ENCODE data around the gene PRKCSH.

Gene PRKCSH

GRCh38 chr19:11482384-11483050 lies 47.1 kb downstream of the PRKCSH start:
- peak overlapping the region; percentile 56 for H3K4me3 ChIP-seq (ENCODE audit: low read depth, low read length)
- peak; percentile 84 for TF ChIP-seq CTCF (IDR thresholded peaks at IDR 0.05; ENCODE audit: low read depth, low read length)

GRCh38 chr19:11483366-11484111 lies 48.1 kb downstream of the PRKCSH start:
- no peak for TF ChIP-seq CTCF (IDR thresholded peaks at IDR 0.05; ENCODE audit: low read depth, low read length)
- no peak overlapping the region for H3K4me3 ChIP-seq (ENCODE audit: low read depth, low read length)

GRCh38 chr19:11485245-11485837 lies 49.9 kb downstream of the PRKCSH start:
- H3K4me3 ChIP-seq (ENCODE audit: low read depth, low read length): no peak overlapping the region
- TF ChIP-seq CTCF (IDR thresholded peaks at IDR 0.05; ENCODE audit: low read depth, low read length): no peak

GRCh38 chr19:11486661-11487503 lies 51.4 kb downstream of the PRKCSH start:
- no peak for TF ChIP-seq CTCF (IDR thresholded peaks at IDR 0.05; ENCODE audit: low read depth, low read length)

GRCh38 chr19:11489378-11489777 lies 53.9 kb downstream of the PRKCSH start:
- TF ChIP-seq CTCF (IDR thresholded peaks at IDR 0.05; ENCODE audit: low read depth, low read length): no peak
- no peak overlapping the region for H3K4me3 ChIP-seq (ENCODE audit: low read depth, low read length)

More at GRCh38 chr19:11486661-11487503, 51.4 kb downstream of the PRKCSH start:
- H3K4me3 ChIP-seq (ENCODE audit: low read depth, low read length): no peak overlapping the region

GRCh38 chr19:11494634-11495285 lies 59.3 kb downstream of the PRKCSH start:
- no peak for TF ChIP-seq CTCF (IDR thresholded peaks at IDR 0.05; ENCODE audit: low read depth, low read length)
- no peak overlapping the region for H3K4me3 ChIP-seq (ENCODE audit: low read depth, low read length)

All from WI38 (cell line).